GM18520 (cell line): ENCODE data around the gene DMC1.

Source experiments
- ATAC-seq: cut with Tn5 transposase; IDR thresholded peaks from one replicate; pipeline ENCODE4 v1.9.1; 2021; ENCODE audit not compliant: unreplicated experiment

DMC1 gene

GRCh38 chr22:38503021-38503420 is 67.0 kb downstream of the DMC1 start:
- ATAC-seq, result no peak

- ATAC-seq, result no peak
These were observed 67.9 kb downstream of the DMC1 start for GRCh38 chr22:38501797-38502672.

GRCh38 chr22:38497869-38498268 is 72.1 kb downstream of the DMC1 start:
- no peak for ATAC-seq

GRCh38 chr22:38494939-38495338 is 75.0 kb downstream of the DMC1 start:
- ATAC-seq, result no peak

GRCh38 chr22:38494498-38494897 is 75.5 kb downstream of the DMC1 start:
- no peak for ATAC-seq

- no peak for ATAC-seq
These were observed 78.2 kb downstream of the DMC1 start for GRCh38 chr22:38491707-38492348.

- ATAC-seq, result no peak
These were observed 79.1 kb downstream of the DMC1 start for GRCh38 chr22:38490915-38491314.

GRCh38 chr22:38490475-38490874 is 79.5 kb downstream of the DMC1 start:
- ATAC-seq, result no peak

- ATAC-seq, result no peak
These were observed 80.3 kb downstream of the DMC1 start for GRCh38 chr22:38489561-38490145.

GRCh38 chr22:38489142-38489541 is 80.8 kb downstream of the DMC1 start:
- ATAC-seq, result no peak

GRCh38 chr22:38487946-38488345 is 82.0 kb downstream of the DMC1 start:
- ATAC-seq, result no peak

- ATAC-seq, result no peak
These were observed 84.2 kb downstream of the DMC1 start for GRCh38 chr22:38485783-38486182.

GRCh38 chr22:38484244-38484643 is 85.7 kb downstream of the DMC1 start:
- no peak for ATAC-seq

- ATAC-seq, result no peak
These were observed 87.2 kb downstream of the DMC1 start for GRCh38 chr22:38482662-38483308.

GRCh38 chr22:38481871-38482332 is 88.1 kb downstream of the DMC1 start:
- no peak for ATAC-seq

GRCh38 chr22:38481162-38481870 is 88.7 kb downstream of the DMC1 start:
- ATAC-seq, result no peak

GRCh38 chr22:38479096-38479837 is 90.7 kb downstream of the DMC1 start:
- ATAC-seq, result no peak

GRCh38 chr22:38477585-38477984 is 92.4 kb downstream of the DMC1 start:
- ATAC-seq, result no peak

- no peak for ATAC-seq
These were observed 95.9 kb downstream of the DMC1 start for GRCh38 chr22:38474003-38474607.

GRCh38 chr22:38471237-38471636 is 98.7 kb downstream of the DMC1 start:
- no peak for ATAC-seq
